HFF-Myc (cell line): ENCODE measurements around the gene CLRN1.
A peak's percentile ranks its signal among the peaks of the same experiment; 100 is the strongest.

Experiments
- DNase-seq: peaks from one replicate; pipeline ENCODE4 v3.0.0-alpha.2; 2011; ENCODE audit warnings: low read depth; ENCODE audit errors: extremely low read depth
- H3K4me3 ChIP-seq: replicated peaks from 2 replicates; pipeline ENCODE4 v1.5.1; 2011; ENCODE audit warnings: low read depth, mild to moderate bottlenecking, control low read depth, low read length
- CTCF ChIP-seq: IDR thresholded peaks from 2 replicates; pipeline ENCODE4 v1.5.1; 2012; ENCODE audit warnings: mild to moderate bottlenecking, low read depth, low read length, control low read depth; ENCODE audit errors: missing control alignments

CLRN1 gene

GRCh38 chr3:150945226-150946032 is 27.1 kb downstream of the CLRN1 start:
- H3K4me3 ChIP-seq: no peak overlapping the region
- no peak for TF ChIP-seq CTCF
- peak; percentile 68 for DNase-seq

- TF ChIP-seq CTCF: no peak
- H3K4me3 ChIP-seq: no peak overlapping the region
- DNase-seq: no peak
Measured at GRCh38 chr3:150942221-150942620, 30.3 kb downstream of the CLRN1 start.

GRCh38 chr3:150936693-150937092 is 35.8 kb downstream of the CLRN1 start:
- no peak overlapping the region for H3K4me3 ChIP-seq
- TF ChIP-seq CTCF: no peak
- no peak for DNase-seq

- no peak for DNase-seq
- H3K4me3 ChIP-seq: no peak overlapping the region
- no peak for TF ChIP-seq CTCF
Measured at GRCh38 chr3:150933473-150933995, 39.0 kb downstream of the CLRN1 start.

GRCh38 chr3:150931745-150932144 is 40.8 kb downstream of the CLRN1 start:
- DNase-seq: no peak
- no peak overlapping the region for H3K4me3 ChIP-seq

GRCh38 chr3:150930839-150931238 is 41.7 kb downstream of the CLRN1 start:
- no peak for DNase-seq
- H3K4me3 ChIP-seq: no peak overlapping the region

More at GRCh38 chr3:150931745-150932144, 40.8 kb downstream of the CLRN1 start:
- TF ChIP-seq CTCF: no peak

More at GRCh38 chr3:150930839-150931238, 41.7 kb downstream of the CLRN1 start:
- no peak for TF ChIP-seq CTCF
